GM18499 (cell line): ENCODE measurements around the gene GAGE10.

Source experiments
- ATAC-seq: cut with Tn5 transposase; IDR thresholded peaks from one replicate; pipeline ENCODE4 v1.9.1; 2021; ENCODE audit warnings: moderate number of reproducible peaks; ENCODE audit not compliant: insufficient read depth, unreplicated experiment

The GAGE10 gene

DNA sequence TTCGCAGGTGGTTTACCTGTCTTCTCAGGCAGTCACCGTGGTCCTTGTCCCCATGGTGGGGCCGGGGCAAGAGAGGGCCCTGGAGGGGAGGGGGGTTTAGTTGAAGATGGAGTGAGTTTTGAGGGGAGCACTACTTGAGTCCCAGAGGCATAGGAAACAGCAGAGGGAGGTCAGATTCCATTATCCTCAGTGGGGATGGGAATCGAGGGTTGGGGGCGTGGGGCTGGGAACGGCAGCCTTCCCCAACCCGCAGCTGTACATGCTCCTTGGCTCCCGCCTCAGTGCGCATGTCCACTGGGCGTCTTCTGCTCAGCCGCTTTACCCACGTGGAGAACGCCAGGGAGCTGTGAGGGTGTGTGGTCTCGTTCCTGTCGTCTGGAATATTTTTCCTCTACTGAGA lies at the start of gene GAGE10:
GAGE10 (plus strand) TSS at position 301 of the 400 bp plus-strand sequence. CDS start 1,214 bp downstream, outside the sequence.
- no peak for ATAC-seq

GRCh38 chrX:49254639-49255038 lies 48.8 kb upstream of the GAGE10 start:
- ATAC-seq: no peak

GRCh38 chrX:49256268-49256995 lies 47.0 kb upstream of the GAGE10 start:
- no peak for ATAC-seq

DNA sequence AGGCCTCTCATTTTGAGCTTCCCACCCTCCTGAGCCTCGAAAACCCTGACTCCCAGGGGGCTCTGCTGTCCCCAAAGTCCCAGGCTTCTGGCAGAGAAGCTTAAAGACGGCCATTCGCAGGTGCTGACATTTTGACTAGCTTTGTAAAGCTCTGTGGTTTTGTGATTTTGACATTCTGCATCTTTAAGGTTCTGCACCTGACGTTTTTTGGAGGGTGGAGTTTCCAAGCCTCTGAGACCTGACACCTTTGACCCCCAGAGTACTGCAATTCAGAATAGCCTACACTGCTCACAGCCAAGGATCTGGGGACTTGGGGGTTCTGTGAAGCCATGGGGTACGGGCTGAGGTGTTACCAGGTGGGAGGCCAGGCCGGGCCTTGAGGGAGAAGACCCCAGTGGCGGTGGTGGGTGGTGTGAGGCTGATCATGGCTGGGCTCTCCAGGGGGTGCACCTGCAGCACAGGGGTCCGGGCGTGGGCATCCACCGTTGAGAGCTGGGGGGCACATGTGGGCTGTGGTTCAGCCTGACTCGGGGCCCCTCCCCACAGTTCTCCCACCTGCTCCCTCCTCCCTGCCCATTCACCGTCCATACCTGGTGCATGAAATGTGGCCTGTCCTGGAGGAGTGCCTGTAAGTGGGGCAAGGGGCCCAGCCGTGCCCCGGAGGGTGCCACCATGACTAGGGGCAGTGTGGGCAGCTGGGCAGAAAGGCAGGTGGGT lies 46.2 kb upstream of the GAGE10 start:
- ATAC-seq: no peak

GRCh38 chrX:49257846-49258748 lies 45.3 kb upstream of the GAGE10 start:
- no peak for ATAC-seq

DNA sequence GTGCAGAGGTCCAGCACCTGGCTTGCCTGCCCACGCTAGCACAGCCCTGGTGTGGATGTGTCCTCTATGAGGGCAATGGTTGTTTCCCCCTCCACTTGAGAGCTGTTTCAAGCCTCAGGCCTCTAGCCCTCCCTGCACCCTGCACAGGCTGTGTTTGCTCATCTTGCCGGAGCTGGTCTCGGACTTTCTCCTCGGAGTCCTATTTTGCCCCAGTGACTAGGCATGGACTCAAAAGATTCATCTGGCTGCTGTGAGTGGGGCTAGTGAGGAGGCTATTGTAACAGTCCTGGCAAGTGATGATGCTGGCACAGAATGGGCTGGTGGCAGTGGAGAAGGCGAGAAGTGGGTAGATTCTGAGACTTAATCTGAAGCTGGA lies 44.7 kb upstream of the GAGE10 start:
- no peak for ATAC-seq

GRCh38 chrX:49260221-49260985 lies 43.0 kb upstream of the GAGE10 start:
- ATAC-seq: no peak

- ATAC-seq: no peak
These were observed 40.8 kb upstream of the GAGE10 start for GRCh38 chrX:49262603-49263002.

GRCh38 chrX:49263631-49264030 lies 39.8 kb upstream of the GAGE10 start:
- ATAC-seq: no peak

- ATAC-seq: no peak
These were observed 39.0 kb upstream of the GAGE10 start, which contains the start of gene FOXP3 for GRCh38 chrX:49264460-49264859. Gene FOXP3 (minus strand): TSS chrX:49264710. CDS start chrX:49258505, 6,205 bp downstream.

DNA sequence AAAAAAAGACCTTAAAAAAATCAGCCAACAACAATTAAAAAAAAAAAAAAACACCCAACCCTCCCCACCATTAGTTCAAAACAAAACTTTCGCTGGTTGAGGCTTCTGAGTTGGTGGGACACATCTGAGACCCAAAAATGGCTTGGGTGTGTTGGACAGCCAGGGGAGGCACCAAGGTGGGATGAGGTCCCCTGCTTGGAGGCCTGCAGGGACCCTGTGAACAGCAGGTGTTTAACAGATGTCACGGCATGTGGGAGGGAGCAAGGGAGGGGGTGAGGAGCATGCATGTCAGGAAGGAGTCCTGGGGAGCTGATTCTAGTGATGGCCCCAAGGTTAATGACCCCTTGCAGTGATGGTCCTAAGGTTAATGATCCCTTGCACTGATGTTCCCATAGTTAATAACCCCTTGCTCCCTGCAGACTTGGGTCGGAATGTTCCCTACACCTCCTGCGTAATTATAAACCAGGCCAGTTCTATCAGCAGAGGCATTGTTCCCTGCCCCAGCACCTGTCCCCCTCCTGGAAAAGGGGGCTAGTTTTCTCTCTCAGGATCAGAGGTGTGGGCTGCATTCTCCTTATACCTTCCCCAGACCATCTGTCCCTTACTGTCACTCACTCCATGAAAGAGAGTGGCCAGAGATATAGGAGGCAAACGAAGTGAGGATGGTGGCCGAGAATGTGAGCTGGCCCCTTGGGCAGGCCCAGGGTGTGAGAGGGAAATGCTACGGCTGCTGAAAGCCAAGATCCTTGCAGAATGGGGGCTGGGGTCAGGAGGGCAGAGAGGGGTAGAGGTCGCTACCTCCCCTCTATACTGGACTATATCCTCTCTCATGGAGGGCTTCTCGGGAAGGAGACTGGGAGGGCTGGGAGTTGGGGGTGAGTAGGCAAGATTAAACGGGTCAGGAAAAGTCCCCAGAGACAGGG lies 36.7 kb upstream of the GAGE10 start:
- no peak for ATAC-seq

- no peak for ATAC-seq
These were observed 34.8 kb upstream of the GAGE10 start for GRCh38 chrX:49268702-49269009.

- peak; percentile 76 for ATAC-seq
These were observed 34.3 kb upstream of the GAGE10 start for GRCh38 chrX:49269010-49269766.

GRCh38 chrX:49269767-49270248 lies 33.6 kb upstream of the GAGE10 start, which contains the start of gene PPP1R3F:
Gene PPP1R3F (plus strand): TSS chrX:49269793. CDS start chrX:49269870, 77 bp downstream.
- ATAC-seq: no peak

GRCh38 chrX:49270249-49270921 lies 33.1 kb upstream of the GAGE10 start:
- ATAC-seq: no peak

DNA sequence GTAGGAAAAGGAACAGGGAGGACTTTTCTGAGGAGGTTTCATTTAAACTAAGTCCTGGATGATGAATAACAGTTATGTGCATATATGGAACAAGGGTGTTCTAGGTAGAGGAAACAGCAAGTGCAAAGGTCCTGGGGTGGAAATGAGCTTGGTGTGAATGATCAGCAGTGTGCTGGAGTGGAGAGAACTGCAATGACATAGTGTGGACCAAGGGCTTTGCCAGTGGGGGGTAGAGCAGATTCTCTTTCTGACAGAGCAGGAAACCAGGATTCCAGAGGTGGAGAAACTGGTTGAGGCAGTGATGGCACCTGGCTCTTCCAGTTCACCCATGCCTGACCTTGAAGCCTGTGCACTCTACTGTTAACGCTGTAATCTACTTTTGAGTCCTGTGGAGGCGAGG lies 32.1 kb upstream of the GAGE10 start:
- no peak for ATAC-seq

GRCh38 chrX:49272421-49272820 lies 31.0 kb upstream of the GAGE10 start:
- ATAC-seq: no peak
